Neutrophil (primary cell): ENCODE results near the gene AHNAK.
A peak's percentile ranks its signal among the peaks of the same experiment; 100 is the strongest.

Experiments
- H3K27ac ChIP-seq: fragments of 200-600 bp; sonication (generic); 2 replicates; pipeline ENCODE4 v1.5.1; 2016; ENCODE audit warnings: mild to moderate bottlenecking, moderate library complexity
- H3K27me3 ChIP-seq: fragments of 200-600 bp; sonication (generic); 2 replicates; pipeline ENCODE4 v1.6.0; 2016; ENCODE audit warnings: mild to moderate bottlenecking
- H3K36me3 ChIP-seq: fragments of 200-600 bp; sonication (generic); 2 replicates; pipeline ENCODE4 v1.5.1; 2017
- H3K4me1 ChIP-seq, 2 experiments: fragments of 200-600 bp in 1 of 2; sonication (generic) in 1 of 2; 1 replicate in 1 of 2; 2 replicates in 1 of 2; pipeline versions ENCODE4 v1.5.1 to v1.6.1; 2013 to 2016; ENCODE audit warnings: low read depth in 1 of 2, low read length in 1 of 2, mild to moderate bottlenecking in 1 of 2, moderate library complexity in 1 of 2; ENCODE audit not compliant: control insufficient read depth in 1 of 2, insufficient read depth in 1 of 2
- H3K4me3 ChIP-seq, 2 experiments: fragments of 200-600 bp in 1 of 2; sonication (generic) in 1 of 2; 1 replicate in 1 of 2; 2 replicates in 1 of 2; pipeline ENCODE4 v1.5.1; 2013 to 2016; ENCODE audit warnings: low read depth in 1 of 2, low read length in 1 of 2, mild to moderate bottlenecking in 1 of 2, moderate library complexity in 1 of 2
- H3K9me3 ChIP-seq: fragments of 200-600 bp; sonication (generic); 2 replicates; pipeline ENCODE4 v1.5.1; 2016
- TF ChIP-seq, protein P1 (sequence below): fragments of 200-600 bp; sonication (generic); IDR thresholded peaks from 2 replicates; pipeline ENCODE4 v1.5.1; 2016; ENCODE audit warnings: antibody characterized with exemption

The AHNAK gene, protein sequence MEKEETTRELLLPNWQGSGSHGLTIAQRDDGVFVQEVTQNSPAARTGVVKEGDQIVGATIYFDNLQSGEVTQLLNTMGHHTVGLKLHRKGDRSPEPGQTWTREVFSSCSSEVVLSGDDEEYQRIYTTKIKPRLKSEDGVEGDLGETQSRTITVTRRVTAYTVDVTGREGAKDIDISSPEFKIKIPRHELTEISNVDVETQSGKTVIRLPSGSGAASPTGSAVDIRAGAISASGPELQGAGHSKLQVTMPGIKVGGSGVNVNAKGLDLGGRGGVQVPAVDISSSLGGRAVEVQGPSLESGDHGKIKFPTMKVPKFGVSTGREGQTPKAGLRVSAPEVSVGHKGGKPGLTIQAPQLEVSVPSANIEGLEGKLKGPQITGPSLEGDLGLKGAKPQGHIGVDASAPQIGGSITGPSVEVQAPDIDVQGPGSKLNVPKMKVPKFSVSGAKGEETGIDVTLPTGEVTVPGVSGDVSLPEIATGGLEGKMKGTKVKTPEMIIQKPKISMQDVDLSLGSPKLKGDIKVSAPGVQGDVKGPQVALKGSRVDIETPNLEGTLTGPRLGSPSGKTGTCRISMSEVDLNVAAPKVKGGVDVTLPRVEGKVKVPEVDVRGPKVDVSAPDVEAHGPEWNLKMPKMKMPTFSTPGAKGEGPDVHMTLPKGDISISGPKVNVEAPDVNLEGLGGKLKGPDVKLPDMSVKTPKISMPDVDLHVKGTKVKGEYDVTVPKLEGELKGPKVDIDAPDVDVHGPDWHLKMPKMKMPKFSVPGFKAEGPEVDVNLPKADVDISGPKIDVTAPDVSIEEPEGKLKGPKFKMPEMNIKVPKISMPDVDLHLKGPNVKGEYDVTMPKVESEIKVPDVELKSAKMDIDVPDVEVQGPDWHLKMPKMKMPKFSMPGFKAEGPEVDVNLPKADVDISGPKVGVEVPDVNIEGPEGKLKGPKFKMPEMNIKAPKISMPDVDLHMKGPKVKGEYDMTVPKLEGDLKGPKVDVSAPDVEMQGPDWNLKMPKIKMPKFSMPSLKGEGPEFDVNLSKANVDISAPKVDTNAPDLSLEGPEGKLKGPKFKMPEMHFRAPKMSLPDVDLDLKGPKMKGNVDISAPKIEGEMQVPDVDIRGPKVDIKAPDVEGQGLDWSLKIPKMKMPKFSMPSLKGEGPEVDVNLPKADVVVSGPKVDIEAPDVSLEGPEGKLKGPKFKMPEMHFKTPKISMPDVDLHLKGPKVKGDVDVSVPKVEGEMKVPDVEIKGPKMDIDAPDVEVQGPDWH (N-terminal part only)

DNA sequence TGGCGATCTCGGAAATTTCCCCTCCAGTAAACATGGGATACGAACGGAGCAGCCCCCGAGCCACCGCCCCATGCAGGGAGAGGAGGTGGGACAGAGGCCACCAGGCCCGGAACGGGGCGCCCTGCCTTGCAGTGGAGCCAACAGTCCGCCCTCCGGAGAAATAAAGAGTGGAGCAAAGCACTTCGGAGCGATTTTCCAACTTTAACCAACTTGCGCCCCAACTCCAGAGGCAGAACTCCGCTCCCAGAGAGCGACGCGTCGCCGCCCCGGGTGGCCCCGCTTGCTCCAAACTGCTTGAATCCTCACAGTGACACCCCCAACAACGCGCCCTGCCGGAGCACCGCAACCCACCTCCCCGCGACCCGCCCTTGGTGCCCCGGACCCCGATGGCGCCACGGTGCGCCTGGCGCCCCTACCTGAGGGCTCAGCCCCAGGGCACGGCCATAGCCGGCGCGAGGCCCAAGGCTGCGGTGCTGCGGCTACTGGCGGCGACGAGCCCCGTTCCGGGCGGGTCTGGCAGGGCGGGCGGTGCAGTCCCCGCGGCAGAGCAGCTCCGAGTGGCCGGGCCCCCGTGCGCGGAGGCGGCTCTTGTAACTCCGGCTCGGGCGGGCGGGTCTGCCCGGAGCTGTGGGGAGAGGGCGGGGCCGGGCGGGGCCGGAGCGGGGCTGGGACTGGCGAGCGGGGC, at the start of gene AHNAK:
TSS of gene AHNAK (minus strand) at position 563 of the 685 bp plus-strand sequence. CDS start 10,708 bp downstream, outside the sequence.
- Histone ChIP-seq H3K27me3 (peaks cover 95% of the 10 kb centered on the region), H3K36me3 (no peaks in the 10 kb centered on the region), H3K9me3 (no peaks in the 10 kb centered on the region), H3K27ac (no peak within 1 kb of the TSS), H3K4me1 (peaks cover 9 to 21% of the 10 kb centered on the region in 2 experiments), H3K4me3 (no peak within 1 kb of the TSS)
- TF ChIP-seq, protein P1, sequence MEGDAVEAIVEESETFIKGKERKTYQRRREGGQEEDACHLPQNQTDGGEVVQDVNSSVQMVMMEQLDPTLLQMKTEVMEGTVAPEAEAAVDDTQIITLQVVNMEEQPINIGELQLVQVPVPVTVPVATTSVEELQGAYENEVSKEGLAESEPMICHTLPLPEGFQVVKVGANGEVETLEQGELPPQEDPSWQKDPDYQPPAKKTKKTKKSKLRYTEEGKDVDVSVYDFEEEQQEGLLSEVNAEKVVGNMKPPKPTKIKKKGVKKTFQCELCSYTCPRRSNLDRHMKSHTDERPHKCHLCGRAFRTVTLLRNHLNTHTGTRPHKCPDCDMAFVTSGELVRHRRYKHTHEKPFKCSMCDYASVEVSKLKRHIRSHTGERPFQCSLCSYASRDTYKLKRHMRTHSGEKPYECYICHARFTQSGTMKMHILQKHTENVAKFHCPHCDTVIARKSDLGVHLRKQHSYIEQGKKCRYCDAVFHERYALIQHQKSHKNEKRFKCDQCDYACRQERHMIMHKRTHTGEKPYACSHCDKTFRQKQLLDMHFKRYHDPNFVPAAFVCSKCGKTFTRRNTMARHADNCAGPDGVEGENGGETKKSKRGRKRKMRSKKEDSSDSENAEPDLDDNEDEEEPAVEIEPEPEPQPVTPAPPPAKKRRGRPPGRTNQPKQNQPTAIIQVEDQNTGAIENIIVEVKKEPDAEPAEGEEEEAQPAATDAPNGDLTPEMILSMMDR = no peak

DNA sequence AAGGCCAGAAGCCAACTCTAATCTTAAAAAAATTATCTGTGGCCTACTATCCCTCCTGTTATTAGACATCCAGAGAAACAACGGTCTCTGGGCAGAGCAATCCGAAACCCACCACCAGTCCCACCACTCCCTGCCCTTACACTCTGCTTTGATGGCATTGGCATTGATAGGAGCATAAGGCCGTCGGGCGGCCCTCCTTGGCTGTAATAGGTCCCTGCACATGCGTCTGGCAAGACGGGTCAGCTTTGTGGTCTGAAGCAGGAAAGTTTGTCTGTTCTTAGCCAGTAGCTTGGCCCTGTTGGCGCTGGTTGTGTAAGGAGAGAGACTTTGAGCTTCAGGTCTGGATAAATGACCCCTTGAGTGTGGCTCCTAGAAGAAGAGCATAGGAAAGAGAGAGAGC, 48.5 kb upstream of the AHNAK start:
- TF ChIP-seq, protein P1 = no peak
- Histone ChIP-seq H3K27ac (peak overlapping the region; percentile 65), H3K36me3 (peaks cover 50% of the 10 kb centered on the region), H3K9me3 (no peaks in the 10 kb centered on the region), H3K4me1 (peaks cover 46 to 49% of the 10 kb centered on the region in 2 experiments), H3K27me3 (no peaks in the 10 kb centered on the region), H3K4me3 (no peak overlapping the region)

DNA sequence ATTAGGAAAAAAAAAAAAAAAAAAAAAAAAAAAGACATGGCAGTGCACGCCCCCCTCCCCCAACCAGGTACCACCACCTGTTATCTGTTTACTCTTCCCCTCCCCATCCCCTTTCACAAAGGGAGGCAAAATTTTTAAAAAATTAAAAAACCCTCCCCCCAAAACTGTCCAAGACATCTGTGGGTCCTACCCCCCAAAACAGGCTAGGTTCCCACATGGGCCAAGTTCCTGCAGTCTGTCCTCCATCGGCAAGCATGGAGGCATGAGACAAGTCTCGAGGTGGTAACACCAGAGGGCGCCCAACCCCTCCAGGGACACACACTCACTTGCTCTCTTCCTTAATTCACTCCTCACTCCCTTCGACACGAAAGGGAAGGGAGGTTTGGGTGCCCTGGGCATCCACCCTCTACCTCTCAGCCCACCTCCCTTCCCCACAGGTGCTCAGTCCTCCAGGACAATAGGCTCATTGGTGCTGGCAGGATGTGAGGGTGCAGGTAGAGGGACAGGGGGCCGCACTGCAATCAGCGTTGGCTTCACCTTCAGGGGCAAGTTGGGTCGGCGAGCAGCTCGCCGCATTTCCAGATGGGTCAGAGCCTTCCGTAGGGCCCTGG, 46.9 kb upstream of the AHNAK start:
- Histone ChIP-seq H3K27me3 (no peaks in the 10 kb centered on the region), H3K27ac (peak overlapping the region; percentile 65), H3K4me3 (peak overlapping the region in 1 of 2 experiments; percentile 85), H3K4me1 (peaks cover 30 to 34% of the 10 kb centered on the region in 2 experiments), H3K9me3 (no peaks in the 10 kb centered on the region), H3K36me3 (peaks cover 50% of the 10 kb centered on the region)
- TF ChIP-seq, protein P1 = peak; percentile 69

DNA sequence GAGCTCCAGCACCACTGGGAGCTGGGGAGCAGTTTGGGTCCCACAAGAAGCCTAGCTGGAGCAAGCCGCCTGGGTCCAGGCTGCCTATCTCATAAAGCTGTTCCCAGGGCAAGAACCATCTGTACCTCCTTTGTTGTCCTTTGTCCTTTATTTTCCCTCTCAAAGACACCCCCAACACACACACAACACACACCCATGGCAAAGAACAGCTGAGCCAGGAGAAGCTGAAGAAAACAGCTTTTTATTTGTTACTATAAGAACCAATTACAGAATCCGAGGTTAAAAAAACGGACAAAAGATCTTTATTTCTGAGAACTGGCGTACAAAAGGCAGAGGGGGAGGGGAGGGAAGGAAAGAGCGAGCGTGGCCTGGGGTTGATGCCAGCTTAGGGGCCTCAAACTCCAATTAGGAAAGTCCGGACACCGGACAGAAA, 46.4 kb upstream of the AHNAK start:
- Histone ChIP-seq H3K36me3 (peaks cover 45% of the 10 kb centered on the region), H3K4me3 (peak overlapping the region; percentile 76 to 85), H3K27ac (peak overlapping the region; percentile 90), H3K4me1 (peaks cover 29 to 33% of the 10 kb centered on the region in 2 experiments), H3K9me3 (no peaks in the 10 kb centered on the region), H3K27me3 (no peaks in the 10 kb centered on the region)
- TF ChIP-seq, protein P1 = no peak
